ENCODE results near the gene CKAP4.

- TF ChIP-seq CTCF (IDR thresholded peaks at IDR 0.05) (no peak), EP300 (IDR thresholded peaks at IDR 0.05) (no peak), POLR2AphosphoS5 (IDR thresholded peaks at IDR 0.05) (no peak), POLR2A (IDR thresholded peaks at IDR 0.05; ENCODE audit: low read depth) (no peak)
Observed at GRCh38 chr12:106274575-106275121, 26.8 kb upstream of the CKAP4 start.

All from esophagus muscularis mucosa (tissue), 4 donors.